ENCODE results near the gene HELZ2. TPM values are rescaled to one million over a fixed set of nuclear protein-coding genes. Genes with fewer than 3 reads are reported as not detected.

Gene HELZ2
- total and polyA plus RNA-seq, 2 donors (not counting 1 experiment from before 2014, with no cell fraction given) = 3.3 to 47.6 TPM

DNA sequence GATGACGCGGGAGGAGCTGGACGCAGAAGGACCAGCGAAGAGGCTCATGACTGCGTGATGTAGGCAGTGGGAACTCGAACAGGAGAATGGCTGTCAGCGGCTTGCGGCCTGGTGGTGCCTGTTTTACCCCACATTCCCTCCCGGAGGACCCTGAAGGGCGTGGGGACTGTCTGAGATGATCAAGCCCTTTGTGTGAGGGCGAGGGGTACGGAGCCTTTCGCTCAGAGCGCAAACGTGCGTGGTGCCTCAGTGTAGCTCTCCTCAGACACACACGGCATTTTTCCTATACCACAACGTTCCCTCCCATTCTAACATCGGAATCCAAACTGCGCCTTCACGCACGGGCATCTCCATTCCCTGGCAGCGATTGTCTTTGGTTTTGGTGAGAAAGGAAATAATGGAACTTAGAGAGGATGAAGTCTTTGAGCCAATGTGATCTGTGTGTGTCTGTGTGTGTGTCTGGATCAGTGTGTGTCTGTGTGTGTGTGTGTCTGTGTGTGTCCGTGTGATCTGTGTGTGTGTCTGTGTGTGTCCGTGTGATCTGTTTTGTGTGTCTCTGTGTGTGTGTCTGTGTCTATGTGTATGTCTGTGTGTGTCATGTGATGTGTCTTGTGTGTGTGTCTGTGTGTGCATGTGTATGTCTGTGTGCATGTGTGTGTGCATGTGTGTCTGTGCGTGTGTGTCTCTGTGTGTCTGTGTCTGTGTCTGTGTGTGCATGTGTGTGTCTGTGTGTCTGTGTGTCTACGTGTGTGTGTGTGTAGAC lies 42.2 kb downstream of the HELZ2 start:
- H3K36me3 ChIP-seq (ENCODE audit: control insufficient read depth, insufficient read depth, low read length) = no peaks in the 10 kb centered on the region
- no peaks in the 10 kb centered on the region for H3K9me3 ChIP-seq (ENCODE audit: control insufficient read depth, insufficient read depth, low read depth, low read length)
- TF ChIP-seq EZH2 (IDR thresholded peaks at IDR 0.05; ENCODE audit: low read length, missing control alignments) = no peak
- no peak for TF ChIP-seq CTCF (conservative IDR thresholded peaks at IDR 0.05 in 1 of 2, IDR thresholded peaks at IDR 0.05 in 1 of 2; ENCODE audit: low read depth in 1 of 2, low read length in 2 of 2)
- H3K9ac ChIP-seq (ENCODE audit: insufficient read depth, low read length) = no peak overlapping the region
- no peaks in the 10 kb centered on the region for H3K79me2 ChIP-seq (ENCODE audit: control insufficient read depth, insufficient read depth, low read length)
- no peaks in the 10 kb centered on the region for H4K20me1 ChIP-seq (ENCODE audit: control insufficient read depth, extremely low read depth, insufficient read depth, low read length)
- DNase-seq (ENCODE audit: low read depth in 2 of 2) = no peak
- H3K27ac ChIP-seq (ENCODE audit: insufficient read depth, low read length) = no peak overlapping the region
- H3K4me1 ChIP-seq (ENCODE audit: control insufficient read depth, extremely low read depth, insufficient read depth, low read length) = peaks cover 5% of the 10 kb centered on the region
- no peak overlapping the region for H2AFZ ChIP-seq (ENCODE audit: low read length)
- H3K4me3 ChIP-seq (replicated peaks in 1 of 4; ENCODE audit: control extremely low read depth in 1 of 4, insufficient read depth in 1 of 4, low read depth in 3 of 4, low read length in 4 of 4) = no peak overlapping the region
- no peak overlapping the region for H3K4me2 ChIP-seq (ENCODE audit: extremely low read depth, insufficient read depth, low read length)
- peaks cover 7% of the 10 kb centered on the region for H3K27me3 ChIP-seq (ENCODE audit: control insufficient read depth, insufficient read depth, low read length)

GRCh38 chr20:63530788-63531160 lies 43.3 kb downstream of the HELZ2 start:
- Histone ChIP-seq H4K20me1 (ENCODE audit: control insufficient read depth, extremely low read depth, insufficient read depth, low read length) (no peaks in the 10 kb centered on the region), H3K79me2 (ENCODE audit: control insufficient read depth, insufficient read depth, low read length) (no peaks in the 10 kb centered on the region), H3K36me3 (ENCODE audit: control insufficient read depth, insufficient read depth, low read length) (no peaks in the 10 kb centered on the region), H3K9me3 (ENCODE audit: control insufficient read depth, insufficient read depth, low read depth, low read length) (no peaks in the 10 kb centered on the region), H2AFZ (ENCODE audit: low read length) (no peak overlapping the region), H3K4me2 (ENCODE audit: extremely low read depth, insufficient read depth, low read length) (no peak overlapping the region), H3K4me1 (ENCODE audit: control insufficient read depth, extremely low read depth, insufficient read depth, low read length) (no peaks in the 10 kb centered on the region), H3K27me3 (ENCODE audit: control insufficient read depth, insufficient read depth, low read length) (peaks cover 7% of the 10 kb centered on the region), H3K4me3 (replicated peaks in 1 of 4; ENCODE audit: control extremely low read depth in 1 of 4, insufficient read depth in 1 of 4, low read depth in 3 of 4, low read length in 4 of 4) (no peak overlapping the region), H3K27ac (ENCODE audit: insufficient read depth, low read length) (no peak overlapping the region), H3K9ac (ENCODE audit: insufficient read depth, low read length) (no peak overlapping the region)
- no peak for DNase-seq (ENCODE audit: low read depth in 2 of 2)
- no peak for TF ChIP-seq CTCF (conservative IDR thresholded peaks at IDR 0.05 in 1 of 2, IDR thresholded peaks at IDR 0.05 in 1 of 2; ENCODE audit: low read depth in 1 of 2, low read length in 2 of 2)
- TF ChIP-seq EZH2 (IDR thresholded peaks at IDR 0.05; ENCODE audit: low read length, missing control alignments) = no peak

DNA sequence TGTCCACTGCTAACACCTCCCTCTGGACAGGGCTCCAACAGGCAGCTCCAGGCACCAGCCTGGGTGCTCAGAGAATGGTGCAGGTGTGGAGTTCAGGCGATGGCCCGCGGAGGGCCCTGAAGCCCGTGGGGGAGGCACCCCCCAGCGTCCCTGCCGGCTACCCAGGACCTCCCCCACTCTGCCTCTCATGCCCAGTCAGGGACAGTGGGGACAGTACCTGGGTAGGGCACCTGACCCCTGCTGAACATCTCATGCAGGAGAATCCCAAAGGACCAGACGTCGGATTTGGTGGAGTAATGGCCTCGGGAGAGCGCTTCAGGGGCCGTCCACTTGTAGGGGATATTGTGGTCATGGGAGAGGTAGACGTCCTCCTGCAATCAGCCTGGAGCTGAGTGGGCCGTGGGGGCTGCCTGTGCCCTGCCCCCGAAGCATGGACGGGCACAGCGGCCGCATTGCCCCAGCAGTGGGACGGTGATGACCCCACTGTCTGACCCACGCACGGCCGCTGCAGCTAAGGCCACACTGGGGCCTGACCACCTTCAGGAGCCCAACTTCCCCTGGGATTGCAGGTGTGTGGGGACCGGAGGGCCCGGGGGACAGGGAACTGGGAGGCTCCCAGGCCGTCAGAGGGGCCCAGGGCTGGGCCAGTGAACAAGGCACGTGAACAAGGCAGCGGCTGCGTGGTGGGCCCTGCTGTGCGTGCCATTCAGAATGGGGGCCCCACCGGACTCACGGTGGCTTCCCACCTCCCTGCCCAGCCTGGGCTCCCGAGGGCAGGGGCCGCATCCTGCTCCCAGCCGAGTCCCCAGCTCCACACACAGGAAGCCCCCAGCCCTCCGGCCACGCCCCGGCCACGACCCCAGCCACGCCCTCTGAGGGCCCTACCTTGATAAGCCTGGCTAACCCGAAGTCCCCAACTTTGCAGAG lies 43.9 kb downstream of the HELZ2 start:
- no peak for DNase-seq (ENCODE audit: low read depth in 2 of 2)
- no peaks in the 10 kb centered on the region for H3K36me3 ChIP-seq (ENCODE audit: control insufficient read depth, insufficient read depth, low read length)
- H3K27me3 ChIP-seq (ENCODE audit: control insufficient read depth, insufficient read depth, low read length) = peaks cover 7% of the 10 kb centered on the region
- no peak overlapping the region for H3K4me3 ChIP-seq (replicated peaks in 1 of 4; ENCODE audit: control extremely low read depth in 1 of 4, insufficient read depth in 1 of 4, low read depth in 3 of 4, low read length in 4 of 4)
- no peak overlapping the region for H3K4me2 ChIP-seq (ENCODE audit: extremely low read depth, insufficient read depth, low read length)
- H3K9ac ChIP-seq (ENCODE audit: insufficient read depth, low read length) = no peak overlapping the region
- no peaks in the 10 kb centered on the region for H3K79me2 ChIP-seq (ENCODE audit: control insufficient read depth, insufficient read depth, low read length)
- TF ChIP-seq CTCF (conservative IDR thresholded peaks at IDR 0.05 in 1 of 2, IDR thresholded peaks at IDR 0.05 in 1 of 2; ENCODE audit: low read depth in 1 of 2, low read length in 2 of 2) (no peak), EZH2 (IDR thresholded peaks at IDR 0.05; ENCODE audit: low read length, missing control alignments) (no peak)
- no peaks in the 10 kb centered on the region for H4K20me1 ChIP-seq (ENCODE audit: control insufficient read depth, extremely low read depth, insufficient read depth, low read length)
- H2AFZ ChIP-seq (ENCODE audit: low read length) = no peak overlapping the region
- no peaks in the 10 kb centered on the region for H3K4me1 ChIP-seq (ENCODE audit: control insufficient read depth, extremely low read depth, insufficient read depth, low read length)
- H3K27ac ChIP-seq (ENCODE audit: insufficient read depth, low read length) = no peak overlapping the region
- no peaks in the 10 kb centered on the region for H3K9me3 ChIP-seq (ENCODE audit: control insufficient read depth, insufficient read depth, low read depth, low read length)

All from fibroblast of lung (primary cell).